Thoracic aorta (tissue), 2 donors: ENCODE data around the gene COA1. TPM values are rescaled to one million over a fixed set of nuclear protein-coding genes. Genes with fewer than 3 reads are reported as not detected.

Source experiments
- ATAC-seq: fragments of 150-250 bp; one replicate; pipeline ENCODE4 v1.8.0; 2017; ENCODE audit warnings: low read depth; ENCODE audit not compliant: insufficient number of reproducible peaks, low FRiP score
- DNase-seq: peaks from one replicate; pipeline ENCODE4 v3.0.0-alpha.2; 2020; ENCODE audit warnings: low spot score
- H3K27ac ChIP-seq, 2 donors: fragments of 200-600 bp; sonication (generic); 1 replicate in 1 of 2; 2 replicates in 1 of 2; pipeline ENCODE4 v1.5.1; 2016; ENCODE audit warnings: mild to moderate bottlenecking in 2 of 2, moderate library complexity in 2 of 2
- H3K27me3 ChIP-seq: fragments of 200-600 bp; sonication (generic); replicated peaks from 2 replicates; pipeline ENCODE4 v1.6.0; 2016; ENCODE audit warnings: mild to moderate bottlenecking; ENCODE audit not compliant: insufficient read depth
- H3K36me3 ChIP-seq: fragments of 200-600 bp; sonication (generic); one replicate; pipeline ENCODE4 v1.5.1; 2016
- H3K4me1 ChIP-seq, 2 donors: fragments of 200-600 bp; sonication (generic); 1 replicate in 1 of 2; 2 replicates in 1 of 2; pipeline versions ENCODE4 v1.5.1 to v1.6.0; 2016; ENCODE audit warnings: low read depth in 2 of 2, mild to moderate bottlenecking in 1 of 2; ENCODE audit not compliant: control insufficient read depth in 1 of 2
- H3K4me3 ChIP-seq: fragments of 200-600 bp; sonication (generic); 2 replicates; pipeline ENCODE4 v1.5.1; 2016; ENCODE audit warnings: mild to moderate bottlenecking
- H3K9me3 ChIP-seq: fragments of 200-600 bp; sonication (generic); 2 replicates; pipeline ENCODE4 v1.5.1; 2016
- CTCF ChIP-seq: fragments of 200-600 bp; sonication (generic); IDR thresholded peaks from one replicate; pipeline ENCODE4 v1.5.1; 2019; ENCODE audit warnings: antibody characterized with exemption
- total RNA-seq, 2 donors: library from RNA; depleted of rRNA; stranded (reverse); fragments of >200 nt; gene quantifications; one replicate each; pipeline versions ENCODE4 v1.1.0 to v1.2.3, GENCODE V29; 2016

Gene COA1
- total RNA-seq, 2 donors from 2014 or later, result 39.9 to 77.4 TPM

GRCh38 chr7:43766564-43766963 is 37.2 kb upstream of the COA1 start:
- H3K27ac ChIP-seq, result no peak overlapping the region
- H3K27me3 ChIP-seq, result no peaks in the 10 kb centered on the region
- no peak overlapping the region for H3K4me3 ChIP-seq
- no peaks in the 10 kb centered on the region for H3K36me3 ChIP-seq
- no peak for ATAC-seq
- no peak for TF ChIP-seq CTCF
- DNase-seq, result no peak
- H3K4me1 ChIP-seq, result peaks cover 21 to 24% of the 10 kb centered on the region in 2 donors
- H3K9me3 ChIP-seq, result no peaks in the 10 kb centered on the region

- H3K9me3 ChIP-seq, result no peaks in the 10 kb centered on the region
- H3K36me3 ChIP-seq, result no peaks in the 10 kb centered on the region
- TF ChIP-seq CTCF, result no peak
- ATAC-seq (no peak), DNase-seq (no peak)
- peak overlapping the region; percentile 44 for H3K4me3 ChIP-seq
- no peak overlapping the region for H3K27ac ChIP-seq
- H3K4me1 ChIP-seq, result peaks cover 24 to 27% of the 10 kb centered on the region in 2 donors
- H3K27me3 ChIP-seq, result no peaks in the 10 kb centered on the region
These were observed 35.6 kb upstream of the COA1 start for GRCh38 chr7:43764807-43765491.

DNA sequence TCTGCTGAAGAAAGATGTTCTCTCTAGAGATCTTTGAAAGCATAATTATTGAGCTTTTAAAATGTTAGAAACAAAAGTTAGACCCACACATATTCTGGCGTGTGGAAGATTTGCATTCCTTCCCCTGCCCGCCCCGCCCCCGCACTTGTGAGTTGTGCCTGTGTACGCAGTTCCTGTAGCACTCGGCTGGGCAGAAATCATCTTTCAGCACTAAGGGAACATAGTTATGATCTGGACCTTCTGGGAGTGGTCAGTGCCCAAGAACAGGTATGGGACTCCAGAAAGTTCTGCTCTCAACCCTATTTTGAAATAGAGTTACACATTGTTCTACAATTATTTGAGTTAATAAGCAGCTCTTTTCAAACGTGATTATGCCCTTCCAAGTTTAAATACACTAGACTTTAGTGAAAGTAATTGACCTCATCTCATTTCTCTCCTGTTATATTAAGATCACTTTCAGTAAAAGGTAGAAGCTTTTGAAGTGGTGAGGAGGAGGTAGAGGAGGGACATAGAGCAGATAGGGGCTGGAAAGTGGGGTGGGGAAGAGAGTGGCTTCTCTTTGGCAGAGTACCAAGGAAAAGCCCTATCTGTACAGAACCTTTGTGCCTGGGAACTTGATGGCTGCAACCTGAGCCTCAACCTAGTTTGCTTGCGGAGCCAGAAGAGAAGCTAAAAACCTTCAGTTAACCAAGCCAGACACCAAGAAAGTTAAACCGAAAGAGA is 34.9 kb upstream of the COA1 start:
- no peaks in the 10 kb centered on the region for H3K9me3 ChIP-seq
- peak; percentile 19 for DNase-seq
- no peak for ATAC-seq
- H3K27ac ChIP-seq, result peak overlapping the region in 1 of 2 donors; percentile 16
- no peaks in the 10 kb centered on the region for H3K27me3 ChIP-seq
- TF ChIP-seq CTCF, result no peak
- H3K36me3 ChIP-seq, result no peaks in the 10 kb centered on the region
- H3K4me3 ChIP-seq, result peak overlapping the region; percentile 44
- H3K4me1 ChIP-seq, result peaks cover 24 to 28% of the 10 kb centered on the region in 2 donors

DNA sequence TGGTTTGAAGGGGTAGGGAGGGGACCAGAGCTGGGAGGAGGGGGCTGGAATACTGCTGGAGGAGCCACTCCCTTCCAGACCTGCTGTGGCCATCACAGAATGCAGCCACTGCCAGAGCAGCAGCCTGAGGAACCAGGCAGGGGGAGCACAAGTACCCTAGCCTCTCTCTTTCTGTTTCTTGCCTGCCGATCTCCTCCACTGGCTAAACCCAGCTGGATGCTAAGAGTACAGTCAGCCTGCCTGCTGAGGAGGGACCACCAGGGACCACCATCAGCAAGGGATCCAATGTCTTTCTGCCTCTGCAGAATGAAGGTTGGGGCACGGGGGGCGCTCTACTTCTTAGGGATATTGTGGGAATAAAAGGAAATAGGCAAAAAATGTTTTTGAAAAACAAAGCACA is 33.9 kb upstream of the COA1 start:
- H3K36me3 ChIP-seq, result no peaks in the 10 kb centered on the region
- no peak overlapping the region for H3K4me3 ChIP-seq
- no peaks in the 10 kb centered on the region for H3K27me3 ChIP-seq
- no peaks in the 10 kb centered on the region for H3K9me3 ChIP-seq
- H3K27ac ChIP-seq, result no peak overlapping the region
- H3K4me1 ChIP-seq, result peaks cover 24 to 30% of the 10 kb centered on the region in 2 donors
- no peak for ATAC-seq
- TF ChIP-seq CTCF, result no peak
- no peak for DNase-seq

DNA sequence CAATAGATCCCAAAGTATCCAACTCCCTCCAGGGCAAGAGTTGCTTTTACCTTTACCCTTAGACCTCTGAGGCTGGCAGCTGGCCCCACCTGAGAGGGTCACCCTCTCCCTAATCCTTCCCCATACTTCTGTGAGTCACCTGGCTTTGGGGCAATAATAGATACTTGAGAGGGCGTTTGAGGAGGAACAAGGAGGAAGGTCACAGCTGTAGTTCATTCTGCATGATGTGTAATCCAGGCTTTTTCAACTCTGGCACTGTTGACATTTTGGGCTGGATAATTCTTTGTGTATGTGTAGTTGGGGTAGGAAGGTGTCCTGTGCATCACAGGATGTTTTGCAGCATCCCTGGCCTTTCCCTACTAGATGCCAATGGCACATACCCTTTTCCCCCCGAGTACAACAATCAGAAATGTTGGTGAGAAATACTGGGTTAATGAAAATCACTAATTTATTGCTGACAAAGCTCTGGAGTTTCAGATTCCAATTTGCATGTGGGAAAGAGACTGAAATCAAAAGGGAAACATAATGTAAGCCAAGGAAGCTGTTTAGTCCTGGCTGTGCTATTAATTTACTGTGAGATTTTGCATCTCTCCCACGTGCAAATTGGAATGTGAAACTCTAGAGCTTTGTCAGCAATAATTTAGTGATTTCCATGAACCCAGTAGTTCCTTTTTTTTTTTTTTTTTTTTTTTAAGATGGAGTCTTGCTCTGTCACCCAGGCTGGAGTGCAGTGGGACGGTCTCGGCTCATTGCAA is 32.8 kb upstream of the COA1 start:
- H3K4me1 ChIP-seq, result peaks cover 24 to 37% of the 10 kb centered on the region in 2 donors
- H3K27me3 ChIP-seq, result no peaks in the 10 kb centered on the region
- no peak for TF ChIP-seq CTCF
- H3K36me3 ChIP-seq, result no peaks in the 10 kb centered on the region
- H3K27ac ChIP-seq, result no peak overlapping the region
- ATAC-seq (no peak), DNase-seq (no peak)
- H3K4me3 ChIP-seq, result no peak overlapping the region
- no peaks in the 10 kb centered on the region for H3K9me3 ChIP-seq
